GM19043 (cell line): Measurements from ENCODE around the gene HS3ST3A1.
"Not testable (repeated sequence)": the region's sequence is repeated elsewhere in the genome, so short reads cannot be mapped to it uniquely, and the experiment has no call there.

Source experiments
- ATAC-seq: cut with Tn5 transposase; IDR thresholded peaks from one replicate; pipeline ENCODE4 v1.9.1; 2021; ENCODE audit warnings: low read depth; ENCODE audit not compliant: unreplicated experiment

HS3ST3A1 gene

DNA sequence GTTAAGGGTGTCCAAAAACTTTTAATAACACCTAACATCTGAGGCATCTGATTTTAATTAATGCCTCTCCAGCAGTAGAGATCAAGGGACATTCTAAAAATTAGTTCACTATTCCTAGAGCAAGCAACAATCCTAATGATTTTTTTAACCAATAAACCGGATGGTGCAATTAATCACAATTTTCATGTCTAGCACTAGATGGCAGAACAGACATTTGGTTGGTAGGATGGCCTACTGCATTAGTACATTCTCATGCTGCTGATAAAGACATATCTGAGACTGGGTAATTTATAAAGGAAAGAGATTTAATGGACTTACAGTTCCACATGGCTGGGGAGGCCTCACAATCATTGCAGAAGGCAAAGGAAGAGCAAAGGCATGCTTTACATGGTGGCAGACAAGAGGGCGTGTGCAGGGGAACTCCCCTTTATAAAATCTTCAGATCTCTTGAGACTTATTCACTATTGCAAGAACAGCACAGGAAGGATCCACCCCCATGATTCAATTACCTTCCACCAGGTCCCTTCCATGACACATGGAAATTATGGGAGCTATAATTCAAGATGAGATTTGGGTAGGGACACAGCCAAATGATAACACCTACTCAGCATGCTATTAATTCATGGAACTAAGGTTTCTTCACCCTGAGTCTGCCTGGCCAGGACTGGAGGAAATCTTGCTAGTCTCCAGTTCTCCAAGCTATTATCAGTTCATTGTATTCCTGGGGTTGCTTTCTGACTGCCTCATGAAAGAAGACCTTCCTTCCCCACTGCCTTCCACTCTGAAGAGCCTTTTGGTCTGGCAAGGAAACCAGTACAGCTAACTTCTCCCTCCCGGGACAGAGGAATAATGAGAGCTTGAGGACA, 24.8 kb downstream of the HS3ST3A1 start:
- ATAC-seq, result no peak

DNA sequence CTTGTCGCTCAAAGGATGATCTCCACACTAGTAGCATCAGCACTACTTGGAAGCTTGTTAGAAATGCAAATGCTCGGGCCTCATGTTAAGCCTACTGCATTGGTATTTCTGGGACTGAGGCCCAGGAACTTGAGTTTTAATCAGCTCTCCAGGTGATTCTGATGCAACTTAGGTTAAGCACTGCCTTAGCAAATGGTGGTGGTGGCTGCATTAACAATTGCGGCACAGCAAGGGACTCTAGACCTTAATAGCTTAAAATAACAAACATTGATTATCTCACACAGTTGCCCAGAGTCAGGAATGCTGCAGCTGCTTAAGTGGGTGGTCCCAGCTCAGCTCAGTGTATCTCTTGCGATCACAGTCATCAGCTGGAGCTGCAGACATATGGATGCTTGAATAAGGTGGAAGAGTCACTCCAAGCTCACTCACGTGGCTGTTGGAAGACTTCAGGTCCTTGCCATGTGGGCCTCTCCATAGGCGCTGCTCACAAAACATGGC, 25.8 kb downstream of the HS3ST3A1 start:
- no peak for ATAC-seq

GRCh38 chr17:13575466-13575865, 26.3 kb downstream of the HS3ST3A1 start:
- no peak for ATAC-seq

DNA sequence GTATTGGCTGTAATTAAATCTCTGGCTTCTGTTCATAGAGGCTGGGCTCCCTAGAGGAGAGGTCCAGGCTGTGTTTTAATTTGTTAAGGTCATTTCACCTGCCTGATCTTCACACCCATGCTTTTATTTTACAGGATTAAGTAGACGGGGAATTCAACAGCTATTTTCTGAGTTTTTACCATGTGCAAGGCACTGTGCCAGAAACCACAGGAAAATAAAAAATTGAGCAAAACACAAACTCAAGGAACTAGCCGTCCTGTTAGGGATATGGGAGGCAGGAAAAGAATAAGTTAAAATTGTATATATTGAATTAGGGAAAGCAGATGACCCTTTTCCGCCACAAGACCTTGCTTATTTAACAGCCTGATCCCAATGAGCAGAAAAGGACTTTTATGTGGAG, 29.1 kb downstream of the HS3ST3A1 start:
- ATAC-seq, result no peak

DNA sequence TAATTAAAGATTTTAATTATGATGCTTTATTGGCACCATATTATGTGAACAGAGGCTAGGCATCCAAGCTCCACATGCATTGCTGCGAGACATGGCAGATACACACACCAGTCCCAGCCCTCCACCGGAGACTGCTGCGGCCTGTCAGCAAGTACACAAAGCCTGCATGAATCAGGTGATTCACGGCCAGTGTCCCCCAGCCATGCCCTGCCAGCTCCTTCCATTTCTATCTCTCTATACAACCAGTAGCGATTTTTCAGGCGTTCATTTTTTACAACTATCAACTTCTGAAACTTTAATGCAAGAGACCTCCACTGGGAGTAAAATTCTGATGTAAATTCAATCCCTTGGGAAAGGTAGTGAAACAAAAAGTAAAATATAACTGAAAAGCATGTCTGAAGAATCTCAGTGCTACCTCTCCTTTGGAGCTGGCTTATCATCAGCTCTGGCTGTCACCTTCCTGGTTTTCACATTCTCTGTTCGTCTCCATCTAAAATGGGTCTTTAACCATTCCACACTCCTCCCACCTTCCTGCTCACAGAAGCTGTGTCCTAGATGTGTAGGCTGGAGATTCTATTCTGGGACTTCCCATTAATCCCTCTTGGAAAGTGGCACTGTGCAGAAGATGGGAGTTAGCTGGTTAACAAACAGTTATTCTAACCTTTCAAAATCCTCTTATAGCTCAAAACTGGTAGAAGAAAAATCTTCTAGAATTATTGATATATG, 32.2 kb downstream of the HS3ST3A1 start:
- no peak for ATAC-seq

DNA sequence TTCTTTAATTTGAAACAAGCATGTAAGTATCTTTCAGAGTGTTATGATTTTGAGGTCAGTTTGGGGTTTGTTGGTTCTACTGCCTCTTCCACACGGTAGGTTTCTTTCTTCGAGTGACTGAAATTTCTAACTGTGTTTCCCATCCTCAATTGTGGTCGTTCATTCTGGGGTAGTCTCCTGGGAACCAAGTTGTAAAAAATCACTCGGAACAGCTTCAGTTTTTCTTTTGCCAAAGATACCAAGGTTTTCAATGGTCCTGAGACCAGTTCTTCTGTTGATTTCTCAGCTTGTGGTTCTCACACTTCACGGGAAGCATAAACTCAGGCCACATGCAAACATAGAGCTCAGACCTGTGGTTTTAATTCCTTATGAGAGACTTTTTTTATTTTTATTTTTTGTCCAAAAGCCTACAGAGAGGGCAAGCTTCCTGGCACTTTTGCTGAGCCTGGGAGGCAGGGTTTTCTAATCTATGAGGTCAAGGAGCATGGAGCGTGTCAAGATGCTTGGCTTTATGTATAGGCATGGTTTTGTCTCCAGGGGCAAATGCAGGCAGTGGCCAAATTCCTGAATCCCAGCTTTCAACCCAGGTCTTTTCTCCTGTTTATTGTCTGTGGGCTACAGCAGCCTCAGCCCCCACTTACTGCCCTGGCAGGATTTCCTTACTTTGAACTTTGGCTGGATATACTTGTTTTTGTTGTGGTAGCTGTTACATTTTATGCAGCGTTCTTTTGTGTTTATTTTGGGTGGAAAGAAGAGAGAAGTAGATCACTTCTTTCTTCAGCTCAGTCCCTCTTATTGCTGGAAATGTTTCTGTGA, 32.9 kb downstream of the HS3ST3A1 start:
- no peak for ATAC-seq

GRCh38 chr17:13563866-13564265, 37.9 kb downstream of the HS3ST3A1 start:
- no peak for ATAC-seq

- no peak for ATAC-seq
Observed at GRCh38 chr17:13562271-13562800, 39.4 kb downstream of the HS3ST3A1 start.

DNA sequence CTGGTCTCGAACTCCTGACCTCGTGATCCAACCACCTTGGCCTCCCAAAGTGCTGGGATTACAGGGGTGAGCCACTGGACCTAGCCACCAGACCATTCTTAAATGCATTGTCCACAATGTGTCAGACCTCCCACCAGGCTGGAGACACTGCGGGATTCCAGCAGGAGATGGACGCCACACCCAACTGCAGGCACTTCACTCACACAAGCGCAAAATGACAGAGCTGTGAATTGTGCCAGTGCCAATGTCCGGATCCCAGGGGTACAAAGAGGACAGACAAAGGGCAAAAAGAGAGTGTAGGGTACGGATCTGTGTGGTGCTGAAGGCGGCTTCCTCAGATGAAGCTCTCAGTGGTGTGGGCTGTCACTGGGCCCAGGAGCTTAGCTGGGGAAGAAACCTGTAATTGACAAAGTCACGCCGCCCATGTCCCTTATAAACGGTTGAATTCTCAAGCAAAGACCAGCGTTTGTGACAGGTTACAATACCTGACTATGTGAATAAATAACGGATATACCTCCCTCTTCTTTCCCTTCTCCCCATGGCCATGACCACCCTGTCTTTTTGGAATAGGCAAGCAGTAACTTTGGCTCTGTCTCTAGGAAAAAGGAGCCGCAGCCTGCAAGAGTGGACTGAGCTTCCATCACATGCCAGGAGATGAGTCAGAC, 40.0 kb downstream of the HS3ST3A1 start:
- ATAC-seq, result no peak

DNA sequence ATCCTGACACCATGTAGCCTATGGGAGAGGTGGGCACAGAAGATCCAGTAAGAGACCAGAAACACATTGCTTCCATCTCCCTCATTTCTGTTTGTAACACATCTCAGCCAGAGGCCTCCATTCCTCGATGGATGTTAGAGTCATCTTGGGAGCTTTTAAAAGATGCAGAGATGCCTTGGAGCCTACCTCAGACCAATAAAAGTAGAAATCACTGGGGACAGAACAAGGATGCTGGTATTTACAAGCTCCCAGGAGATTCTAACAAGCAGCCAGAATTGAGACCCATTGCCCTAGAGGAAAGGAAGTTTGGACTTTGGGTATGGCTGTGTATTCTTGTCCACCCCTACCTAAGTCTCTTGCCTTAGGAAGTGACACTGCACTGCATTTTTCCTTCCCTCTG, 40.8 kb downstream of the HS3ST3A1 start:
- no peak for ATAC-seq

GRCh38 chr17:13558588-13558987, 43.1 kb downstream of the HS3ST3A1 start:
- no peak for ATAC-seq

DNA sequence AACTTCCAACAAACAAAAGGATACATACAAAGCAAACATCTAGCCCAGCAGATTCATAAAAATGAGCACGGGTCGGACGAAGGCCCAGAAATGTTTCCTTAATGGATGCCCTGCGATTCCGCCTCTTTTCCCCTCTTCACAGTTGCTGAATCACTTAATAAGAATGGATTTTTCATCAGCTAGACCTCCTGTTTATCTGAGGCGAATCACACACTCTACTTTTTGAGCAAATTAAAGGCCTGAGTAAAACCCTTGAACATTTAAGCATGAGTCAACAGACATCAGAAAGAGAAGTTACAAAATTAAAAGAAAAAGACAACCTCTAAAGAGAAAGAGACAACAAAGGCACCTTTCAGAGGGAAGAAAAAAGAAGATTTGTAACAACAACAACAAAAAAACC, 44.7 kb downstream of the HS3ST3A1 start:
- no peak for ATAC-seq

DNA sequence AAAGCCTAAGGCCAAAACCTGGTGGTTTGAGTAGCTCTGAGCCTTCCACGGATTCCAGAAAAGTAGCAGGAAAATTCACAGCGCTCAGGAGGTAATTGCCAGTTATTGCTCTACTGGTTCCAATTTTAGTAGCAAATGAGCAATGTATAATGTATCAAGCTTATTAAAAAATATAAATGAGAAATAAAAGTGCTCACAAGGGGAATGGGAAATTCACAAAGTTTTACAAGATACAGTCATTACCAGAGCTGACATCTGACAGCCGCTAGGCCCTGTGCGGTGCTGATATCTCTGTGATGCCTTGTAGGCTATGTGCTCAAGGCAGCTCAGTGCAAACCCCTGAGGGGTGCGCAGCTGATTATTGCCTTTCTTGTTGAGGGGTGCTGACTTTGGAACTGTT, 47.5 kb downstream of the HS3ST3A1 start:
- no peak for ATAC-seq

DNA sequence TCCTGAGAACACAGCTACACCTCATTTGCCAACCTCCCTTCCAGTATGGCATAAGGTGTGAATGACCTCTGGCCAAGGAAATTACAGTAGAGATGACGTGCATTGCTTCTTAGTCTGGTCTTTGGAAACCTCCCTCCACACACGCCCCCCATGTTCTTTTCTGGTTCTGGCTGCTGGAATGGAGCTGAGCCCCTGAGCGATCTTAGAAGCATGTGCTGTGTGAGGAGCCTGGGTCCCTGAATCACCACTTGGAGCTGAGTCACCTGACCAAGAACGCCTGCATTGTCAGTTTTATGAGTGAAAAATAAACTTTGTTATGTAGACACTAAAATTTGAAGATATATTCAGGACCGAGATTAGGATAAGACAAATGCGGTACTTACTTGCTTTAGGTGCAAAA, 51.4 kb downstream of the HS3ST3A1 start:
- ATAC-seq, result no peak

DNA sequence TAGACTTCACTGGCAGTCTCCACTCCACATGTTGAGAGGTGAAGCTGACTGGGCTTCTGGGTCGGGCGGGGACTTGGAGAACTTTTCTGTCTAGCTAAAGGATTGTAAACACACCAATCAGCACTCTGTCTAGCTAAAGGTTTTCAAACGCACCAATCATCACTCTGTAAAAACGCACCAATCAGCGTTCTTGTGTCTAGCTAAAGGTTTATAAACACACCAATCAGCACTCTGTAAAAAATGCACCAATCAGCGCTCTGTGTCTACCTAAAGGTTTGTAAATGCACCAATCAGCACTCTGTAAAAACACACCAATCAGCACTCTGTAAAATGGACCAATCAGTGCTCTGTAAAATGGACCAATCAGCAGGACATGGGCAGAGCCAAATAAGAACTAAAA, 53.2 kb downstream of the HS3ST3A1 start:
- not testable (repeated sequence) for ATAC-seq

DNA sequence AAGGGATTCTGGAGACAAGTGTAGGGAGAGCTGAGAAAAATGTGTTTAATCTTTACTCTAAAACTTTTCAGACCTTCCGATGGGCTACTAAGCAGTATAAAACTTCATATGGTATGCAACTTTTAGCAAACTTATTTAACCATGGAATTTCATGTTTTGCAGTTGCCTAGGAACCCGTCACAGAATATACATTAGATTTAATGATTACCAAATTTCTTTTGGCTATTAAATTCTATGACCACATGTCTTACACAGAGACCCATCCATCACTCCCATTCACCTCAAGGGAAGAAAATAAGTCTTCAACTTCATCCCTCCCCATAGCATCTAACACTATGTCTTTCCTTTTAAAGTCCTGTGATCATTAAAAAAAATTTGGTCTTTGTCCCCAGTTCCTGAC, 54.9 kb downstream of the HS3ST3A1 start:
- no peak for ATAC-seq

- no peak for ATAC-seq
Observed at GRCh38 chr17:13545941-13546340, 55.8 kb downstream of the HS3ST3A1 start.

- ATAC-seq, result no peak
Observed at GRCh38 chr17:13544765-13545164, 57.0 kb downstream of the HS3ST3A1 start.

GRCh38 chr17:13544292-13544691, 57.4 kb downstream of the HS3ST3A1 start:
- ATAC-seq, result no peak

DNA sequence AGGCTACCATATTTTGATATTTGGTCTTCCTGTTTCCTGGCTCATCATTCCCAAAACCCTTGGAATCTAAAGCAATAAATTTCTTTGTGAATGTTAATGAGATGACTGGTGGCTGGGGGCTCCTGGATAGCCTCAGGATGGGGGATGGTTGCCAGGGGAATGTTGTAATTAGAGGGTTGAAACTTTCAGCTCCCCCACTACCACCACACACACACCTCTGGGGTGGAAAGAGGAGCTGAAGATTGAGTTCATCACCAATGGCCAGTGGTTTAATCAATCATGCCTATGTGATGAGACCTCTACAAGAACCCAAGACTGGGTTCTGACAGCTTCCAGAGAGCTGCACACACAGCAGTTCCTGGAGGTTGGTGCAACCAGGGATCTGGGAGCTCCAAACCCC, 59.1 kb downstream of the HS3ST3A1 start:
- no peak for ATAC-seq
